Fibroblast of the aortic adventitia (primary cell): ENCODE data around the gene TFEB. TPM values are rescaled to one million over a fixed set of nuclear protein-coding genes. Genes with fewer than 3 reads are reported as not detected.

Experiments
- DNase-seq: peaks from one replicate; pipeline ENCODE4 v3.0.0-alpha.2; 2010; ENCODE audit warnings: low read depth
- H3K4me3 ChIP-seq: 2 replicates; pipeline ENCODE4 v1.5.1; 2011; ENCODE audit warnings: low read depth, mild to moderate bottlenecking, control low read depth, low read length, moderate library complexity
- CTCF ChIP-seq: IDR thresholded peaks from 2 replicates; pipeline ENCODE4 v1.5.1; 2011; ENCODE audit warnings: mild to moderate bottlenecking, low read length, control low read depth, inconsistent platforms; ENCODE audit not compliant: insufficient read depth
- total RNA-seq: library from RNA; depleted of rRNA; stranded (reverse); fragments of >200 nt; gene quantifications from 2 replicates; pipeline ENCODE4 v1.2.3, GENCODE V29; 2012; ENCODE audit warnings: low replicate concordance

TFEB gene
- total RNA-seq, 1 donor = 5.1 TPM

- no peak for TF ChIP-seq CTCF
- no peak overlapping the region for H3K4me3 ChIP-seq
- no peak for DNase-seq
These were observed 59.4 kb downstream of the TFEB start for GRCh38 chr6:41675992-41676391.

- no peak overlapping the region for H3K4me3 ChIP-seq
- DNase-seq = no peak
- TF ChIP-seq CTCF = no peak
These were observed 60.1 kb downstream of the TFEB start for GRCh38 chr6:41675176-41675775.

- no peak for DNase-seq
- TF ChIP-seq CTCF = no peak
These were observed 61.0 kb downstream of the TFEB start for GRCh38 chr6:41674231-41675000.

GRCh38 chr6:41673704-41674000 lies 61.8 kb downstream of the TFEB start:
- no peak overlapping the region for H3K4me3 ChIP-seq
- TF ChIP-seq CTCF = no peak
- DNase-seq = no peak

More at GRCh38 chr6:41674231-41675000, 61.0 kb downstream of the TFEB start:
- H3K4me3 ChIP-seq = no peak overlapping the region

- no peak for DNase-seq
- H3K4me3 ChIP-seq = no peak overlapping the region
- no peak for TF ChIP-seq CTCF
These were observed 62.3 kb downstream of the TFEB start for GRCh38 chr6:41672816-41673703.

- H3K4me3 ChIP-seq = no peak overlapping the region
- DNase-seq = no peak
- TF ChIP-seq CTCF = no peak
These were observed 63.4 kb downstream of the TFEB start for GRCh38 chr6:41672016-41672415.
